HL-60 (cell line): ENCODE measurements around the gene SHROOM3.
"Not testable (repeated sequence)": the region's sequence is repeated elsewhere in the genome, so short reads cannot be mapped to it uniquely, and the experiment has no call there.

ENCODE experiments used
- DNase-seq, 2 experiments: peaks; one replicate each; pipeline ENCODE4 v3.0.0-alpha.2; 2010 to 2020; ENCODE audit warnings: low read depth in 1 of 2, low spot score in 1 of 2
- H3K27ac ChIP-seq: fragments of 250-450 bp; sonication (Bioruptor Pico); replicated peaks from 2 replicates; pipeline ENCODE4 v1.5.1; 2020; ENCODE audit warnings: mild to moderate bottlenecking, moderate library complexity
- H3K27me3 ChIP-seq: fragments of 250-450 bp; sonication (Bioruptor Pico); 2 replicates; pipeline ENCODE4 v1.5.1; 2021; ENCODE audit warnings: mild to moderate bottlenecking, moderate library complexity; ENCODE audit not compliant: insufficient read depth, poor library complexity, severe bottlenecking
- H3K4me3 ChIP-seq: replicated peaks from 2 replicates; pipeline ENCODE4 v1.5.1; 2011; ENCODE audit warnings: mild to moderate bottlenecking, control low read depth, low read length; ENCODE audit not compliant: insufficient read depth
- CTCF ChIP-seq: IDR thresholded peaks from one replicate; pipeline ENCODE4 v1.5.1; 2011; ENCODE audit warnings: low read length, control low read depth, inconsistent platforms; ENCODE audit not compliant: insufficient read depth
- GABPA ChIP-seq: IDR thresholded peaks from 2 replicates; pipeline ENCODE4 v1.6.1; 2012; ENCODE audit warnings: low read depth
- POLR2AphosphoS5 ChIP-seq: IDR thresholded peaks from 2 replicates; pipeline ENCODE4 v1.6.1; 2012; ENCODE audit warnings: low read depth
- REST ChIP-seq: IDR thresholded peaks from 2 replicates; pipeline ENCODE4 v1.6.1; 2012; ENCODE audit warnings: low read depth; ENCODE audit not compliant: insufficient replicate concordance
- SPI1 ChIP-seq: IDR thresholded peaks from 2 replicates; pipeline ENCODE4 v1.6.1; 2012; ENCODE audit warnings: low read depth, mild to moderate bottlenecking, borderline replicate concordance

The SHROOM3 gene

GRCh38 chr4:76718831-76719230 lies 283.8 kb downstream of the SHROOM3 start:
- no peak overlapping the region for H3K4me3 ChIP-seq
- TF ChIP-seq REST = no peak
- no peak for TF ChIP-seq SPI1
- TF ChIP-seq CTCF = no peak
- no peak for TF ChIP-seq GABPA
- no peak for TF ChIP-seq POLR2AphosphoS5
- no peak for DNase-seq
- peaks cover 3% of the 10 kb centered on the region for H3K27me3 ChIP-seq
- no peak overlapping the region for H3K27ac ChIP-seq

- no peak for DNase-seq
- Histone ChIP-seq H3K27me3 (peaks cover 3% of the 10 kb centered on the region), H3K4me3 (no peak overlapping the region), H3K27ac (no peak overlapping the region)
- no peak for TF ChIP-seq POLR2AphosphoS5
- TF ChIP-seq SPI1 = no peak
- TF ChIP-seq REST = no peak
- no peak for TF ChIP-seq GABPA
- no peak for TF ChIP-seq CTCF
Measured at GRCh38 chr4:76720121-76720520, 285.1 kb downstream of the SHROOM3 start.

GRCh38 chr4:76722146-76722545 lies 287.1 kb downstream of the SHROOM3 start:
- not testable (repeated sequence) for H3K27me3 ChIP-seq, H3K4me3 ChIP-seq, H3K27ac ChIP-seq, DNase-seq

- Histone ChIP-seq H3K27me3 (peaks cover 3% of the 10 kb centered on the region), H3K4me3 (no peak overlapping the region), H3K27ac (no peak overlapping the region)
- DNase-seq = no peak
- no peak for TF ChIP-seq GABPA
- TF ChIP-seq CTCF = no peak
- no peak for TF ChIP-seq REST
- TF ChIP-seq SPI1 = no peak
- TF ChIP-seq POLR2AphosphoS5 = no peak
Measured at GRCh38 chr4:76722838-76723237, 287.8 kb downstream of the SHROOM3 start.
